CD14-positive monocyte (primary cell): ENCODE results near the gene APP. TPM values are rescaled to one million over a fixed set of nuclear protein-coding genes. Genes with fewer than 3 reads are reported as not detected.

Experiments used
- DNase-seq, 3 donors: peaks; one replicate each; pipeline ENCODE4 v3.0.0-alpha.2; 2011 to 2022
- H2AFZ ChIP-seq: 2 replicates; pipeline ENCODE4 v1.6.0; 2012; ENCODE audit warnings: mild to moderate bottlenecking, low read depth, low read length, inconsistent platforms; ENCODE audit not compliant: insufficient read depth, poor library complexity, severe bottlenecking
- H3K27ac ChIP-seq, 2 donors: 1 replicate in 1 of 2; 2 replicates in 1 of 2; pipeline ENCODE4 v1.5.1; 2012 to 2013; ENCODE audit warnings: low read length in 2 of 2, control low read depth in 1 of 2, inconsistent platforms in 1 of 2, low read depth in 1 of 2, mild to moderate bottlenecking in 1 of 2
- H3K27me3 ChIP-seq, 2 donors: one replicate each; pipeline versions ENCODE4 v1.6.0 to v1.6.1; 2011 to 2013; ENCODE audit warnings: low read length in 2 of 2; ENCODE audit not compliant: control insufficient read depth in 2 of 2, insufficient read depth in 2 of 2
- H3K36me3 ChIP-seq, 2 donors: replicated peaks in 1 of 2; 1 replicate in 1 of 2; 2 replicates in 1 of 2; pipeline versions ENCODE4 v1.5.1 to v1.6.1; 2012 to 2013; ENCODE audit warnings: low read length in 2 of 2, control low read depth in 1 of 2, inconsistent platforms in 1 of 2, mild to moderate bottlenecking in 1 of 2; ENCODE audit not compliant: insufficient read depth in 2 of 2, control insufficient read depth in 1 of 2
- H3K4me1 ChIP-seq, 2 donors: 1 replicate in 1 of 2; 2 replicates in 1 of 2; pipeline versions ENCODE4 v1.5.1 to v1.6.1; 2012 to 2013; ENCODE audit warnings: low read length in 2 of 2, control low read depth in 1 of 2, inconsistent platforms in 1 of 2, mild to moderate bottlenecking in 1 of 2, moderate library complexity in 1 of 2; ENCODE audit not compliant: insufficient read depth in 2 of 2, control insufficient read depth in 1 of 2
- H3K4me2 ChIP-seq: replicated peaks from 2 replicates; pipeline ENCODE3; 2012; ENCODE audit warnings: low read length, moderate library complexity, mild to moderate bottlenecking; ENCODE audit not compliant: poor library complexity, severe bottlenecking; ENCODE audit errors: extremely low read depth
- H3K4me3 ChIP-seq, 3 experiments: fragments of 200-600 bp in 1 of 3; sonication (generic) in 1 of 3; replicated peaks in 1 of 3; 1 replicate in 2 of 3; 2 replicates in 1 of 3; pipeline ENCODE4 v1.5.1; 2011 to 2013; ENCODE audit warnings: low read length in 3 of 3, mild to moderate bottlenecking in 3 of 3, control low read depth in 2 of 3, low read depth in 2 of 3, inconsistent platforms in 1 of 3, moderate library complexity in 1 of 3
- H3K79me2 ChIP-seq: 2 replicates; pipeline ENCODE4 v1.6.0; 2012; ENCODE audit warnings: mild to moderate bottlenecking, control low read depth, inconsistent platforms, low read length, moderate library complexity; ENCODE audit not compliant: insufficient read depth
- H3K9ac ChIP-seq: 2 replicates; pipeline ENCODE4 v1.6.0; 2017; ENCODE audit warnings: low read length, mild to moderate bottlenecking; ENCODE audit not compliant: insufficient read depth, poor library complexity, severe bottlenecking
- H3K9me3 ChIP-seq, 2 donors: replicated peaks in 1 of 2; 1 replicate in 1 of 2; 2 replicates in 1 of 2; pipeline versions ENCODE4 v1.5.1 to v1.6.1; 2012 to 2013; ENCODE audit warnings: low read length in 2 of 2, control low read depth in 1 of 2; ENCODE audit not compliant: control insufficient read depth in 1 of 2, insufficient read depth in 1 of 2
- H4K20me1 ChIP-seq: 2 replicates; pipeline ENCODE4 v1.6.0; 2012; ENCODE audit warnings: mild to moderate bottlenecking, low read length, control low read depth, moderate library complexity; ENCODE audit not compliant: insufficient read depth
- H3K27ac Mint-ChIP-seq, 7 donors: one replicate each; pipeline ENCODE4 v1.8.0; 2020; ENCODE audit warnings: mild to moderate bottlenecking in 7 of 7, mixed read lengths in 7 of 7, moderate library complexity in 6 of 7, inconsistent platforms in 2 of 7
- H3K27me3 Mint-ChIP-seq, 3 donors: one replicate each; pipeline ENCODE4 v1.8.0; 2021 to 2022; ENCODE audit warnings: low read depth in 3 of 3, mild to moderate bottlenecking in 3 of 3, mixed read lengths in 3 of 3, moderate library complexity in 3 of 3, inconsistent platforms in 1 of 3
- H3K36me3 Mint-ChIP-seq, 2 donors: one replicate each; pipeline ENCODE4 v1.8.0; 2020; ENCODE audit warnings: mixed read lengths in 2 of 2, inconsistent platforms in 1 of 2, mild to moderate bottlenecking in 1 of 2
- H3K4me1 Mint-ChIP-seq: one replicate; pipeline ENCODE4 v1.8.0; 2020; ENCODE audit warnings: mild to moderate bottlenecking, mixed read lengths
- H3K4me3 Mint-ChIP-seq, 2 donors: one replicate each; pipeline ENCODE4 v1.8.0; 2020; ENCODE audit warnings: mild to moderate bottlenecking in 2 of 2, mixed read lengths in 2 of 2, moderate library complexity in 1 of 2
- H3K9me3 Mint-ChIP-seq, 7 donors: one replicate each; pipeline ENCODE4 v1.8.0; 2020 to 2022; ENCODE audit warnings: mixed read lengths in 7 of 7, mild to moderate bottlenecking in 6 of 7, moderate library complexity in 6 of 7, inconsistent platforms in 2 of 7
- CTCF ChIP-seq: fragments of 200-600 bp; IDR thresholded peaks from one replicate; pipeline ENCODE4 v1.8.0; 2022; ENCODE audit warnings: antibody characterized with exemption, mild to moderate bottlenecking
- WGBS: methylation state at CpG from one replicate; pipeline ENCODE4 v1.1.5; 2013; ENCODE audit warnings: missing lambda C conversion rate; ENCODE audit not compliant: insufficient coverage; 5-methylcytosine and 5-hydroxymethylcytosine counted together
- intact Hi-C, 2 donors: fragments of 100-400 bp; cut with micrococcal nuclease; formaldehyde crosslinking; loops; one replicate each; pipeline versions ENCODE4 v1.15.0 to v1.15.1; 2023
- polyA plus RNA-seq, 3 donors: library from polyadenylated mRNA; depleted of rRNA in 1 of 3; unstranded in 2 of 3; stranded (reverse) in 1 of 3; fragments of 300-500 nt in 2 of 3; fragments of >200 nt in 1 of 3; fragmentation: Illumina TruSeq in 2 of 3; gene quantifications; 1 replicate in 2 of 3; 2 replicates in 1 of 3; pipeline ENCODE4 v1.2.3, GENCODE V29; 2012 to 2021

The APP gene
- polyA plus RNA-seq, 3 donors, result 28.0 to 118 (median 35.1) TPM

- intact Hi-C loops, result no loop called here
- H3K4me2 ChIP-seq, result no peak overlapping the region
- Mint-ChIP-seq H3K36me3 (no peaks in the 10 kb centered on the region), H3K9me3 (peaks cover 3 to 16% (median 14%) of the 10 kb centered on the region in 7 donors), H3K4me1 (no peaks in the 10 kb centered on the region), H3K27ac (no peak overlapping the region), H3K27me3 (peaks cover 0 to 1% (median 0%) of the 10 kb centered on the region in 3 donors), H3K4me3 (no peak overlapping the region)
- TF ChIP-seq CTCF, result no peak
- no peaks in the 10 kb centered on the region for H4K20me1 ChIP-seq
- H3K9ac ChIP-seq, result no peak overlapping the region
- H2AFZ ChIP-seq, result no peak overlapping the region
- no peaks in the 10 kb centered on the region for H3K79me2 ChIP-seq
- no peaks in the 10 kb centered on the region for H3K4me1 ChIP-seq
- no peaks in the 10 kb centered on the region for H3K27me3 ChIP-seq
- no peak overlapping the region for H3K27ac ChIP-seq
- H3K36me3 ChIP-seq, result no peaks in the 10 kb centered on the region
- H3K9me3 ChIP-seq, result peaks cover 0 to 8% of the 10 kb centered on the region in 2 donors
- no peak overlapping the region for H3K4me3 ChIP-seq
- 81% methylated on average over 4 of the region's 6 CpGs for WGBS
- DNase-seq, result no peak
These were observed 24.3 kb upstream of the APP start for GRCh38 chr21:26194811-26195251.

- H3K4me1 Mint-ChIP-seq, result no peaks in the 10 kb centered on the region
- Histone ChIP-seq H4K20me1 (no peaks in the 10 kb centered on the region), H3K4me3 (no peak overlapping the region), H3K79me2 (no peaks in the 10 kb centered on the region), H2AFZ (no peak overlapping the region), H3K36me3 (no peaks in the 10 kb centered on the region), H3K9ac (no peak overlapping the region), H3K4me1 (no peaks in the 10 kb centered on the region), H3K9me3 (peaks cover 0 to 8% of the 10 kb centered on the region in 2 donors), H3K27me3 (no peaks in the 10 kb centered on the region), H3K4me2 (no peak overlapping the region), H3K27ac (no peak overlapping the region)
- peaks cover 3 to 16% (median 14%) of the 10 kb centered on the region in 7 donors for H3K9me3 Mint-ChIP-seq
- no peaks in the 10 kb centered on the region for H3K36me3 Mint-ChIP-seq
- peaks cover 0 to 1% (median 0%) of the 10 kb centered on the region in 3 donors for H3K27me3 Mint-ChIP-seq
- H3K4me3 Mint-ChIP-seq, result no peak overlapping the region
- DNase-seq, result no peak
- intact Hi-C loops, result no loop called here
- no CpG with 5 or more reads among the region's 3 CpGs for WGBS
- no peak overlapping the region for H3K27ac Mint-ChIP-seq
- TF ChIP-seq CTCF, result no peak
These were observed 23.8 kb upstream of the APP start for GRCh38 chr21:26194326-26194725.
